WI38 (cell line): ENCODE data around the gene PYM1.

ENCODE experiments used
- H3K4me3 ChIP-seq: 2 replicates; pipeline ENCODE4 v1.5.1; 2011; ENCODE audit warnings: low read depth, mild to moderate bottlenecking, control low read depth, low read length
- CTCF ChIP-seq: IDR thresholded peaks from 2 replicates; pipeline ENCODE4 v1.5.1; 2012; ENCODE audit warnings: low read depth, mild to moderate bottlenecking, control low read depth, low read length

Gene PYM1

GRCh38 chr12:55932551-55932910 lies 4.8 kb upstream of the PYM1 start:
- TF ChIP-seq CTCF = no peak
- H3K4me3 ChIP-seq = peak overlapping the region; percentile 89

- TF ChIP-seq CTCF = no peak
- peak overlapping the region; percentile 89 for H3K4me3 ChIP-seq
These were observed 4.3 kb upstream of the PYM1 start for GRCh38 chr12:55931780-55932550.

- H3K4me3 ChIP-seq = peak overlapping the region; percentile 89
- TF ChIP-seq CTCF = no peak
These were observed 3.7 kb upstream of the PYM1 start for GRCh38 chr12:55931317-55931779.

- peak; percentile 46; the same call in 1 of the 2 replicates for TF ChIP-seq CTCF
- peak within 1 kb of the TSS; percentile 89 for H3K4me3 ChIP-seq
These were observed 3.1 kb upstream of the PYM1 start, which contains the start of gene DGKA for GRCh38 chr12:55930771-55931316. Gene DGKA (plus strand): TSS chr12:55931162. CDS start chr12:55936504, 5,342 bp downstream.

- H3K4me3 ChIP-seq = no peak overlapping the region
- TF ChIP-seq CTCF = no peak
These were observed 1.7 kb upstream of the PYM1 start for GRCh38 chr12:55929306-55929791.

- peak; percentile 78 for TF ChIP-seq CTCF
These were observed 731 bp downstream of the PYM1 start for GRCh38 chr12:55926738-55927587.

More at GRCh38 chr12:55926738-55927587, 731 bp downstream of the PYM1 start:
- peak overlapping the region; percentile 89 for H3K4me3 ChIP-seq
